Measurements from ENCODE around the gene CAV1. TPM values are rescaled to one million over a fixed set of nuclear protein-coding genes. Genes with fewer than 3 reads are reported as not detected.
"Not testable (repeated sequence)": the region's sequence is repeated elsewhere in the genome, so short reads cannot be mapped to it uniquely, and the experiment has no call there.

Gene CAV1
- total RNA-seq, 1 experiment from 2014 or later, result 20.2 TPM

- Histone ChIP-seq H3K79me2 (ENCODE audit: insufficient read depth, low read length) (no peaks in the 10 kb centered on the region), H3K23ac (ENCODE audit: insufficient read length, low read depth, low read length) (no peak overlapping the region), H2BK120ac (ENCODE audit: low read depth, low read length, poor library complexity, severe bottlenecking) (no peak overlapping the region), H4K91ac (ENCODE audit: insufficient read length, low read depth, low read length) (no peak overlapping the region), H3K18ac (ENCODE audit: insufficient read length, low read depth, low read length) (no peak overlapping the region), H3K4ac (ENCODE audit: low read depth, low read length) (no peak overlapping the region), H4K5ac (ENCODE audit: insufficient read length, low read depth, low read length) (no peak overlapping the region), H3K9ac (ENCODE audit: extremely low read depth, insufficient read length, low read length) (no peak overlapping the region), H3K14ac (ENCODE audit: insufficient read depth, low read length) (no peak overlapping the region), H3T11ph (ENCODE audit: low read length) (no peak overlapping the region), H2AFZ (ENCODE audit: low read length) (no peak overlapping the region), H2BK15ac (ENCODE audit: low read depth, low read length) (no peak overlapping the region), H3K79me1 (ENCODE audit: insufficient read depth, low read depth, low read length, poor library complexity, severe bottlenecking) (no peaks in the 10 kb centered on the region), H2BK12ac (ENCODE audit: insufficient read length, low read depth, low read length) (no peak overlapping the region), H4K8ac (replicated peaks; ENCODE audit: insufficient read length, low read depth, low read length) (no peak overlapping the region), H3K9me3 (ENCODE audit: control insufficient read depth, low read depth, low read length) (no peaks in the 10 kb centered on the region), H3K27ac (ENCODE audit: insufficient read length, low read depth, low read length) (no peak overlapping the region), H4K20me1 (ENCODE audit: control insufficient read depth, insufficient read depth, insufficient read length) (no peaks in the 10 kb centered on the region), H2BK20ac (ENCODE audit: low read depth, low read length, poor library complexity, severe bottlenecking) (no peak overlapping the region), H2AK5ac (ENCODE audit: insufficient read length, low read length) (no peak overlapping the region), H3K56ac (ENCODE audit: insufficient read length, low read depth, low read length) (no peak overlapping the region), H3K23me2 (ENCODE audit: insufficient read length, low read depth, low read length, poor library complexity, severe bottlenecking) (no peaks in the 10 kb centered on the region), H3K4me1 (ENCODE audit: insufficient read depth, low read length) (no peaks in the 10 kb centered on the region), H3K27me3 (ENCODE audit: insufficient read depth, low read length) (no peaks in the 10 kb centered on the region), H2BK5ac (ENCODE audit: insufficient read length, low read length) (no peak overlapping the region), H3K4me2 (ENCODE audit: insufficient read depth, insufficient read length, low read length) (no peak overlapping the region)
- WGBS (ENCODE audit: extremely low coverage, insufficient read length, low lambda C conversion rate), result no CpG with 5 or more reads among the region's 5 CpGs
- H3K27ac Mint-ChIP-seq, result peak overlapping the region in 2 of 3 experiments; percentile 8 to 53; a peak in 1 of 7 replicates
- H3K36me3 Mint-ChIP-seq (ENCODE audit: insufficient read depth in 1 of 3, low read depth in 3 of 3), result no peaks in the 10 kb centered on the region
- no peaks in the 10 kb centered on the region for H3K27me3 Mint-ChIP-seq (ENCODE audit: low read depth)
- H3K9me3 Mint-ChIP-seq, result no peaks in the 10 kb centered on the region
- no peak for DNase-seq
- H3K4me3 Mint-ChIP-seq, result no peak overlapping the region
- peaks cover 7 to 11% of the 10 kb centered on the region in 2 experiments for H3K4me1 Mint-ChIP-seq
- no peak for TF ChIP-seq CTCF (conservative IDR thresholded peaks at IDR 0.05)
Observed at GRCh38 chr7:116585967-116586366, 61.1 kb downstream of the CAV1 start.

- not testable (repeated sequence) for H3K18ac ChIP-seq (ENCODE audit: insufficient read length, low read depth, low read length); H3K56ac ChIP-seq (ENCODE audit: insufficient read length, low read depth, low read length); H3K27ac Mint-ChIP-seq; H3K23ac ChIP-seq (ENCODE audit: insufficient read length, low read depth, low read length); H3K4me2 ChIP-seq (ENCODE audit: insufficient read depth, insufficient read length, low read length); H3T11ph ChIP-seq (ENCODE audit: low read length); H2BK120ac ChIP-seq (ENCODE audit: low read depth, low read length, poor library complexity, severe bottlenecking); H3K9me3 Mint-ChIP-seq; H2BK5ac ChIP-seq (ENCODE audit: insufficient read length, low read length); H3K79me1 ChIP-seq (ENCODE audit: insufficient read depth, low read depth, low read length, poor library complexity, severe bottlenecking); H3K79me2 ChIP-seq (ENCODE audit: insufficient read depth, low read length); H3K23me2 ChIP-seq (ENCODE audit: insufficient read length, low read depth, low read length, poor library complexity, severe bottlenecking); H4K5ac ChIP-seq (ENCODE audit: insufficient read length, low read depth, low read length); H3K4me1 ChIP-seq (ENCODE audit: insufficient read depth, low read length); H2BK12ac ChIP-seq (ENCODE audit: insufficient read length, low read depth, low read length); H3K27ac ChIP-seq (ENCODE audit: insufficient read length, low read depth, low read length); DNase-seq; H3K9me3 ChIP-seq (ENCODE audit: control insufficient read depth, low read depth, low read length); H3K27me3 ChIP-seq (ENCODE audit: insufficient read depth, low read length); H3K14ac ChIP-seq (ENCODE audit: insufficient read depth, low read length); H3K9ac ChIP-seq (ENCODE audit: extremely low read depth, insufficient read length, low read length); H2BK20ac ChIP-seq (ENCODE audit: low read depth, low read length, poor library complexity, severe bottlenecking); H3K4ac ChIP-seq (ENCODE audit: low read depth, low read length); H2AK5ac ChIP-seq (ENCODE audit: insufficient read length, low read length); H3K4me3 Mint-ChIP-seq; H3K27me3 Mint-ChIP-seq (ENCODE audit: low read depth); H2BK15ac ChIP-seq (ENCODE audit: low read depth, low read length); H3K36me3 Mint-ChIP-seq (ENCODE audit: insufficient read depth in 1 of 3, low read depth in 3 of 3); H4K8ac ChIP-seq (replicated peaks; ENCODE audit: insufficient read length, low read depth, low read length); H2AFZ ChIP-seq (ENCODE audit: low read length); H4K20me1 ChIP-seq (ENCODE audit: control insufficient read depth, insufficient read depth, insufficient read length); H4K91ac ChIP-seq (ENCODE audit: insufficient read length, low read depth, low read length)
- H3K4me1 Mint-ChIP-seq, result peaks cover 8 to 11% of the 10 kb centered on the region in 2 experiments
- WGBS (ENCODE audit: extremely low coverage, insufficient read length, low lambda C conversion rate), result no CpG with 5 or more reads among the region's 3 CpGs
Observed at GRCh38 chr7:116587200-116587599, 62.4 kb downstream of the CAV1 start.

All from H9 (cell line).